22Rv1 (cell line): ENCODE results near the gene KCNJ6.

Experiments
- ZFX ChIP-seq: fragments of 450-650 bp; IDR thresholded peaks from 2 replicates; pipeline ENCODE4 v1.6.1; 2017; ENCODE audit warnings: antibody characterized with exemption, borderline replicate concordance
- TF ChIP-seq, protein P1 (sequence below): fragments of 450-650 bp; IDR thresholded peaks from 2 replicates; pipeline ENCODE4 v1.5.1; 2017; ENCODE audit warnings: mild to moderate bottlenecking

DNA sequence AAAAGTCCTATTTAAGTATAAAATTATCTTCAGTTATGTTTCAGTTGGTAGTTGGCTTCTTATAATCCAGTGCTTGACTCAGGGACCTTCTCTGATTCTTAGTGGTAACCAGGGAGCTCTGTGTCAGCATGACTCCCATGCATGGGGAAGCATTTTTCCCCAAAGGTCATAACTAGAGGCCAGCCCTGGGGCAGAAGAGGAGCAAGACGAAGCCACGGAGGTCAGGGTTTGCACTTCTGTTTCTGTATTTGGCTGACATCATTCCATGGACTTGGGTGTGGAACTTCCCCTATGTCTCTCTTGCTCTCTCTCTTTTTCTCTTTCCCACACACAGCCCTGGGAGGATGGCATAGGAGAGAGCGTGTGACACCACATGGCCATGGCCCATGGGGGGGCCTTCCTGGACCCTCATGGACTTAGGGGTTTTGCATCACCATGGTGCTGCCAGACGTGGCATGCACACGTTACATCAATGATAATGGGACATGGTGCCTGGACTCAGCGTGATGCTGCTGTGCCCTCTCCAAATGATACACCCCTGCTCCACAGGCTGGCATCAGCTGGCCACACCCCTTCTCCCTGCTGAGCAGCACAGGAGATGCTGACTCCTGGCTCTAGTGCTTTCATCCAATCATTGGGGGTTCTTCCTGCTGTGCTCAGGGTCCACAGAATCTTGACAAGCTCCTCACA is 260.5 kb downstream of the KCNJ6 start:
- TF ChIP-seq, protein P1, sequence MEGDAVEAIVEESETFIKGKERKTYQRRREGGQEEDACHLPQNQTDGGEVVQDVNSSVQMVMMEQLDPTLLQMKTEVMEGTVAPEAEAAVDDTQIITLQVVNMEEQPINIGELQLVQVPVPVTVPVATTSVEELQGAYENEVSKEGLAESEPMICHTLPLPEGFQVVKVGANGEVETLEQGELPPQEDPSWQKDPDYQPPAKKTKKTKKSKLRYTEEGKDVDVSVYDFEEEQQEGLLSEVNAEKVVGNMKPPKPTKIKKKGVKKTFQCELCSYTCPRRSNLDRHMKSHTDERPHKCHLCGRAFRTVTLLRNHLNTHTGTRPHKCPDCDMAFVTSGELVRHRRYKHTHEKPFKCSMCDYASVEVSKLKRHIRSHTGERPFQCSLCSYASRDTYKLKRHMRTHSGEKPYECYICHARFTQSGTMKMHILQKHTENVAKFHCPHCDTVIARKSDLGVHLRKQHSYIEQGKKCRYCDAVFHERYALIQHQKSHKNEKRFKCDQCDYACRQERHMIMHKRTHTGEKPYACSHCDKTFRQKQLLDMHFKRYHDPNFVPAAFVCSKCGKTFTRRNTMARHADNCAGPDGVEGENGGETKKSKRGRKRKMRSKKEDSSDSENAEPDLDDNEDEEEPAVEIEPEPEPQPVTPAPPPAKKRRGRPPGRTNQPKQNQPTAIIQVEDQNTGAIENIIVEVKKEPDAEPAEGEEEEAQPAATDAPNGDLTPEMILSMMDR, result no peak
- no peak for TF ChIP-seq ZFX
